GM12864 (cell line): Measurements from ENCODE around the gene RGR.

Experiments
- DNase-seq: peaks from one replicate; pipeline ENCODE4 v3.0.0-alpha.2; 2011; ENCODE audit warnings: low read depth
- H3K4me3 ChIP-seq: 2 replicates; pipeline ENCODE4 v1.5.1; 2011; ENCODE audit warnings: mild to moderate bottlenecking, low read depth, low read length, control low read depth
- TF ChIP-seq, protein P1 (sequence below): IDR thresholded peaks from 2 replicates; pipeline ENCODE4 v1.5.1; 2011; ENCODE audit warnings: low read depth, mild to moderate bottlenecking, moderate library complexity, low read length, control low read depth, inconsistent platforms; ENCODE audit errors: missing control alignments

Gene RGR, protein sequence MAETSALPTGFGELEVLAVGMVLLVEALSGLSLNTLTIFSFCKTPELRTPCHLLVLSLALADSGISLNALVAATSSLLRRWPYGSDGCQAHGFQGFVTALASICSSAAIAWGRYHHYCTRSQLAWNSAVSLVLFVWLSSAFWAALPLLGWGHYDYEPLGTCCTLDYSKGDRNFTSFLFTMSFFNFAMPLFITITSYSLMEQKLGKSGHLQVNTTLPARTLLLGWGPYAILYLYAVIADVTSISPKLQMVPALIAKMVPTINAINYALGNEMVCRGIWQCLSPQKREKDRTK

DNA sequence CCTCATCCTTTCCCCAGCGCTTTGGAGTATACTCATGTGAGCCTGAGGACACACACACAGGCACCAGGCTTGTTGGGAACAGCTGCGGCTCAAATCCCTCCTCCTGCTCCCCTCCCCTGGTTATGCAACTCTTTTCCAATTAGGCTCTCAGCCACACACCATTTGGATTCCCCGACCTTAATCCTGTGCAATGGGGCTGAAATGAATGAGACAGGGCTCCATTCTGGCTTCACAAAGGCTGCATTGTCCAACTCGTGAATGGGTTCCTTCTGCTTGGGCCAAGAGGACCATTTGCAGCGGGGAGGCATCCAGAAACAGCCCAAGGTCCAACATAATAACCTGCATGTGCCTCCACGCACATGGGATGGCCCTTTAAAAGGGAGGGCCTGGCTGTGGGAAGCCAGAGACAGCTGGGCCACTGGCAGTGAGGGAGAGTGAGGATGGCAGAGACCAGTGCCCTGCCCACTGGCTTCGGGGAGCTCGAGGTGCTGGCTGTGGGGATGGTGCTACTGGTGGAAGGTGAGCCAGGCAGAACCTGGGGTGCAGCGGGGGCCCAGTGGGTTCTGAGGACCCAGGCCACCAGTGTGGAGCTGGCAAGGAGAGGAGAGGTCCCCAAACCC lies at the start of gene RGR:
Gene RGR (plus strand): TSS at position 403 of the 620 bp plus-strand sequence. CDS start 38 bp downstream, at position 441.
- no peak for DNase-seq
- TF ChIP-seq, protein P1, sequence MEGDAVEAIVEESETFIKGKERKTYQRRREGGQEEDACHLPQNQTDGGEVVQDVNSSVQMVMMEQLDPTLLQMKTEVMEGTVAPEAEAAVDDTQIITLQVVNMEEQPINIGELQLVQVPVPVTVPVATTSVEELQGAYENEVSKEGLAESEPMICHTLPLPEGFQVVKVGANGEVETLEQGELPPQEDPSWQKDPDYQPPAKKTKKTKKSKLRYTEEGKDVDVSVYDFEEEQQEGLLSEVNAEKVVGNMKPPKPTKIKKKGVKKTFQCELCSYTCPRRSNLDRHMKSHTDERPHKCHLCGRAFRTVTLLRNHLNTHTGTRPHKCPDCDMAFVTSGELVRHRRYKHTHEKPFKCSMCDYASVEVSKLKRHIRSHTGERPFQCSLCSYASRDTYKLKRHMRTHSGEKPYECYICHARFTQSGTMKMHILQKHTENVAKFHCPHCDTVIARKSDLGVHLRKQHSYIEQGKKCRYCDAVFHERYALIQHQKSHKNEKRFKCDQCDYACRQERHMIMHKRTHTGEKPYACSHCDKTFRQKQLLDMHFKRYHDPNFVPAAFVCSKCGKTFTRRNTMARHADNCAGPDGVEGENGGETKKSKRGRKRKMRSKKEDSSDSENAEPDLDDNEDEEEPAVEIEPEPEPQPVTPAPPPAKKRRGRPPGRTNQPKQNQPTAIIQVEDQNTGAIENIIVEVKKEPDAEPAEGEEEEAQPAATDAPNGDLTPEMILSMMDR, result no peak
- H3K4me3 ChIP-seq, result no peak within 1 kb of the TSS

DNA sequence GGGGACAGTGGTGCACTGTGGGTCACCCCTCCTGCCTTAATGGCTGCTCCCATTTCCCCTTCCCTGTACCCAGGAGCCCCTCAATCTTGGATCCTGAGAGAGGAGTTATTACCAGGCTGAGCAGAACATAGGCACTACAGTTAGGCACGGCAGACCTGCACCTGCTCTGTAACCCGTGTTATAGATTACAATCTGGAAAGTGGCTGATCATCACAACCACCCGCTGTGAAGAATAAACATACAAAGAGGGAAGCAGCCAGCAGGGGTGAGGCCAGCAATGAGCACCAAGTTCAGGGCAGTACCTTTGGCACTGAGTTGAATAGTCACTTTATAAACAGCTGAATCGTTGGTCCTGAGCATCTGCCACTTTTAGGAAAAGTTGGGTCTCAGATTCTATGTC lies 48.8 kb upstream of the RGR start:
- TF ChIP-seq, protein P1, result no peak
- DNase-seq, result no peak

DNA sequence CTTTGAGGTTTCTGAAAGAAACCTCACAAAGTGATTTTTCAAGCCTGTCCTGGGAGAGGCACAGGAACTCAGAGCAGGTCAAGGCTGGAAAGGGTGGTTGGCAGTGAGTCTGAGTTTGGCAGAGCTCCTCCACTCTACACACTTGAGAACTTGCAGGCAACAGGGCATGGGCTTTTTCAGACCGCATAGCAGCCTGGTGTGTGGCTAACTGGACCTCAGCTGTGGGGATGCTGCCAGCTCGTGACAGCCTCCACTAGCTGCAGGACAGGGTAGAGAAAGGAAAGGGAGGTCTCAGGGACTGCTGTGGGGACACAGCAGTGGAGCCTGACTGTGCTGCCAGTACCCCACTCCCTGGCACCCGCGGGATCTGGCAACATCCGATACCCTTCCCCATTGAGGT lies 47.9 kb upstream of the RGR start:
- TF ChIP-seq, protein P1, result no peak
- no peak for DNase-seq
- H3K4me3 ChIP-seq, result no peak overlapping the region

More for the DNA sequence above, 48.8 kb upstream of the RGR start:
- H3K4me3 ChIP-seq, result no peak overlapping the region

DNA sequence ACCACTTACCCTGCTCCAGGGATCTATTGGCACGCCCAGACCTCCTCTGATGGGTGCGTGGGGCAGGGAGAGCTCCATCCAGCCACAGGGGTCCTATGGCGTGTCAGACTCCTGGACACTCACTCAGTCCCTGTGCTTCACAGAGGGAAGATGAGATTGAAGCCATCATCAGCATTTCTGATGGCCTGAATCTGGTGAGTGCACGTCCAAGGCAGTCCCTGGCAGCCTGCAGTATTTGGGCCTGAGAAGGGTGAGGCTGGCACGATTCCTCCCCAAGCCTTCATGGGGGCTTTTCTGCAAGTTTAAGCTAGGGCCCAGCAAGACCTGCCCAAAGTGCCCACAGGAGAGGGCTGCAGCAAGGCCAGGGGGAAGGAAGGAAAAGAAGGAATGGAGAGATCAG lies 47.2 kb upstream of the RGR start:
- TF ChIP-seq, protein P1, result no peak
- no peak overlapping the region for H3K4me3 ChIP-seq
- no peak for DNase-seq

DNA sequence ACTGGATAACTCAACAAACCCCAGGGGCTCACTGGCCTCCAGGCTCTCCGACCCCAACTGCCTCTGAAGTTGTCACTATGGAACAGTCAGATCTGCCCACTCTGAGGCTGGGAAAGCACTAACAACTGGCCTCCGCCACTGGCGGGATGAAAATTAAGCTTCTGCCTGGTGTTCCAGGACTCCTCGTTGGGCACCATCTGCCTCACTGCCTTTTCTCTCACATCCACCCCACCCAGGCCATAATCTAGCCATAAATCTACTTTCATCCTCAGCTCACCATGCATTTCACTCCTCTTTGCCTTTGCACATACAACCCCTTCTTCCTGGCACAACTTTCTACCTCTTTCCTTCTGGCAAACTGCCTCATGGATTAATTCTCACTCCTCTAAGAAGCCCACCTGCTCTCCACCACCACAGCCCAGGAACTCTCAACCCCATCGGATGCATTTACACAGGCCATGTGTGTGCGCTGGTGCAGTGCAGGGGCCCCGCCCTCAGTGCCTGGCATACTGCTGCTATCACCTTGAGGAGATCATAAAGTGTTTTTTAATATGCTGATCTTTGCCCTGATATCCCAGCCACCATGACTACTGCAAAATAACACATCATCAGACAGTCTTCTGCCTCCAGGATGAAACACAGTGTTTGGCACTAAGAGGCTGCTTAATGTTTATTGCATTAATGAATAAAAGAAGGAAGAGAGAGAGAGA lies 46.5 kb upstream of the RGR start:
- no peak overlapping the region for H3K4me3 ChIP-seq
- TF ChIP-seq, protein P1, result no peak
- no peak for DNase-seq

DNA sequence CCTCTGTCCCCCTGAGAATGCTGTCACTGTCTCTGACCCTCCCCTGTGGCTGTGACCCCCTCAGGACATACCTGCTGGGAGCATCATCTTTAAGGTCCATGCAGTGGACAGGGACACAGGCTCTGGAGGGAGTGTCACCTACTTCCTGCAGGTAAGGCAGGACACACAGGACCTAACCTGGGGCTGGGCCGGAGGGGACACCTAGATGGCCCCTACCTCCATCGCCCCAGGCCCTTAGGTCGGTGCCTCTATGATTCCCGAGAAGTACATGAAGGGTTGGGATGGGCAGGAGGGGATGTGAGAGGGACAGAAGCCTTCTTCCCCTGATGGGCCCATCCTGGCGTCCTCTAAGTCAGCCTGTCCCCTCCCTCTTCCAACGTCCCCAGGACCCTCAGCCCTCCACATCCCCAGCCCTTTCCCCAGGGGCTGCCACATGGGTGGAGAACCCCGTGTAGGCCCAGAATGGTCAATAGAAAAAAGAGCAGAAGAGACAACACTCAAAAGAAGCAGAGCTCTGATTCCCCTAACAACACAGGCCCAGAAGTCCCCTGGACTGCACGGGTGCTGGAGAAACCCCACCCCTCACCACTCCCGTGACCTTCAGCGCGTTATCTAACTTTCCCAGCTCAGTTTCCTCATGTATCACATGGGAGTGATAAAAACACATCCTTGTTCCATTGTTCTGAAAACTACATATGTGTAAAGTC lies 44.2 kb upstream of the RGR start:
- H3K4me3 ChIP-seq, result no peak overlapping the region
- TF ChIP-seq, protein P1, result no peak
- DNase-seq, result no peak
